MM.1S (cell line): ENCODE measurements around the gene SYT13.

Experiments used
- DNase-seq: peaks from one replicate; pipeline ENCODE4 v3.0.0-alpha.2; 2015
- H2AFZ ChIP-seq: fragments of 300-600 bp; sonication (generic); 2 replicates; pipeline ENCODE4 v1.6.0; 2016; ENCODE audit warnings: antibody characterized with exemption, low read length
- H3F3A ChIP-seq: fragments of 300-600 bp; sonication (generic); 2 replicates; pipeline ENCODE4 v1.6.1; 2016; ENCODE audit warnings: mild to moderate bottlenecking, antibody characterized with exemption, low read length, moderate library complexity, mixed read lengths; ENCODE audit not compliant: insufficient read depth
- H3K27ac ChIP-seq: fragments of 300-600 bp; sonication (generic); 2 replicates; pipeline ENCODE4 v1.5.1; 2016; ENCODE audit warnings: mild to moderate bottlenecking, low read length
- H3K27me3 ChIP-seq: fragments of 300-600 bp; sonication (generic); replicated peaks from 2 replicates; pipeline ENCODE4 v1.6.0; 2016; ENCODE audit warnings: low read length; ENCODE audit not compliant: insufficient read depth
- H3K36me3 ChIP-seq: fragments of 300-600 bp; sonication (generic); replicated peaks from 2 replicates; pipeline ENCODE4 v1.6.1; 2016; ENCODE audit warnings: mild to moderate bottlenecking, low read length, mixed read lengths; ENCODE audit not compliant: insufficient read depth
- H3K4me1 ChIP-seq: fragments of 300-600 bp; sonication (generic); 2 replicates; pipeline ENCODE4 v1.6.1; 2016; ENCODE audit warnings: low read length, mixed read lengths
- H3K4me2 ChIP-seq: fragments of 300-600 bp; sonication (generic); 2 replicates; pipeline ENCODE4 v1.6.0; 2016; ENCODE audit warnings: low read depth, low read length
- H3K4me3 ChIP-seq: fragments of 300-600 bp; sonication (generic); 2 replicates; pipeline ENCODE4 v1.5.1; 2016; ENCODE audit warnings: low read length, mixed read lengths
- H3K79me2 ChIP-seq: fragments of 300-600 bp; sonication (generic); 2 replicates; pipeline ENCODE4 v1.6.1; 2016; ENCODE audit warnings: mixed run types, low read length, mixed read lengths
- H3K9ac ChIP-seq: fragments of 300-600 bp; sonication (generic); 2 replicates; pipeline ENCODE4 v1.6.1; 2016; ENCODE audit warnings: low read length, mixed read lengths
- H3K9me2 ChIP-seq: fragments of 300-600 bp; sonication (generic); replicated peaks from 2 replicates; pipeline ENCODE4 v1.6.1; 2016; ENCODE audit warnings: mild to moderate bottlenecking, low read length, mixed read lengths; ENCODE audit not compliant: insufficient read depth
- H3K9me3 ChIP-seq: fragments of 300-600 bp; sonication (generic); replicated peaks from 2 replicates; pipeline ENCODE4 v1.6.1; 2016; ENCODE audit warnings: mild to moderate bottlenecking, low read length, mixed read lengths; ENCODE audit not compliant: insufficient read depth
- H4K20me1 ChIP-seq: fragments of 300-600 bp; sonication (generic); 2 replicates; pipeline ENCODE4 v1.6.1; 2016; ENCODE audit warnings: mild to moderate bottlenecking, low read length, moderate library complexity, mixed read lengths; ENCODE audit not compliant: insufficient read depth
- CTCF ChIP-seq: fragments of 300-600 bp; sonication (generic); IDR thresholded peaks from 2 replicates; pipeline ENCODE4 v1.5.1; 2016; ENCODE audit warnings: antibody characterized with exemption, low read length, mixed read lengths
- EZH2 ChIP-seq: fragments of 300-600 bp; sonication (generic); optimal IDR thresholded peaks from 2 replicates; pipeline ENCODE3; 2017; ENCODE audit warnings: low read depth, mild to moderate bottlenecking, antibody characterized with exemption, low read length, mixed read lengths
- EZH2phosphoT487 ChIP-seq: fragments of 300-600 bp; sonication (generic); IDR thresholded peaks from 2 replicates; pipeline ENCODE4 v1.6.1; 2018; ENCODE audit warnings: antibody characterized with exemption, low read length

The SYT13 gene

GRCh38 chr11:45238724-45239123, 47.4 kb downstream of the SYT13 start:
- Histone ChIP-seq H3K27me3 (no peaks in the 10 kb centered on the region), H3F3A (no peaks in the 10 kb centered on the region), H3K79me2 (no peaks in the 10 kb centered on the region), H3K4me1 (no peaks in the 10 kb centered on the region), H3K9ac (no peak overlapping the region), H2AFZ (no peak overlapping the region), H3K9me3 (no peaks in the 10 kb centered on the region), H3K27ac (no peak overlapping the region), H3K9me2 (no peaks in the 10 kb centered on the region), H3K4me3 (no peak overlapping the region), H3K36me3 (no peaks in the 10 kb centered on the region), H3K4me2 (no peak overlapping the region), H4K20me1 (no peaks in the 10 kb centered on the region)
- no peak for DNase-seq
- no peak for TF ChIP-seq EZH2
- no peak for TF ChIP-seq EZH2phosphoT487
- no peak for TF ChIP-seq CTCF

GRCh38 chr11:45237711-45238315, 48.3 kb downstream of the SYT13 start:
- no peak overlapping the region for H3K4me2 ChIP-seq
- no peak overlapping the region for H3K4me3 ChIP-seq
- no peak overlapping the region for H3K27ac ChIP-seq
- no peaks in the 10 kb centered on the region for H3K9me2 ChIP-seq
- H3K9me3 ChIP-seq = no peaks in the 10 kb centered on the region
- TF ChIP-seq EZH2phosphoT487 (no peak), EZH2 (no peak), CTCF (no peak)
- H3K4me1 ChIP-seq = no peaks in the 10 kb centered on the region
- no peak overlapping the region for H3K9ac ChIP-seq
- H3K79me2 ChIP-seq = no peaks in the 10 kb centered on the region
- DNase-seq = no peak
- H4K20me1 ChIP-seq = no peaks in the 10 kb centered on the region
- H2AFZ ChIP-seq = no peak overlapping the region
- no peaks in the 10 kb centered on the region for H3K27me3 ChIP-seq
- H3F3A ChIP-seq = no peaks in the 10 kb centered on the region
- no peaks in the 10 kb centered on the region for H3K36me3 ChIP-seq

GRCh38 chr11:45234306-45235006, 51.7 kb downstream of the SYT13 start:
- Histone ChIP-seq H3K79me2 (no peaks in the 10 kb centered on the region), H3K4me2 (no peak overlapping the region), H3K36me3 (no peaks in the 10 kb centered on the region), H3K4me1 (no peaks in the 10 kb centered on the region), H3K9me3 (no peaks in the 10 kb centered on the region), H4K20me1 (no peaks in the 10 kb centered on the region), H3K9ac (no peak overlapping the region), H3K4me3 (no peak overlapping the region), H3K27ac (no peak overlapping the region), H3F3A (no peaks in the 10 kb centered on the region), H3K9me2 (no peaks in the 10 kb centered on the region), H3K27me3 (no peaks in the 10 kb centered on the region), H2AFZ (no peak overlapping the region)
- TF ChIP-seq EZH2 (no peak), EZH2phosphoT487 (no peak), CTCF (no peak)
- DNase-seq = no peak
